ENCODE data around the gene FOXJ2.

Gene FOXJ2

GRCh38 chr12:8034802-8035201, 2.3 kb downstream of the FOXJ2 start:
- DNase-seq (ENCODE audit: extremely low read depth, low read depth): no peak
- no peak for TF ChIP-seq CTCF (IDR thresholded peaks at IDR 0.05; ENCODE audit: low read depth, low read length)

- TF ChIP-seq CTCF (IDR thresholded peaks at IDR 0.05; ENCODE audit: low read depth, low read length): no peak
- no peak for DNase-seq (ENCODE audit: extremely low read depth, low read depth)
Observed at GRCh38 chr12:8035440-8036010, 3.0 kb downstream of the FOXJ2 start.

- TF ChIP-seq CTCF (IDR thresholded peaks at IDR 0.05; ENCODE audit: low read depth, low read length): no peak
- DNase-seq (ENCODE audit: extremely low read depth, low read depth): no peak
Observed at GRCh38 chr12:8036346-8036745, 3.8 kb downstream of the FOXJ2 start.

GRCh38 chr12:8037046-8037663, 4.6 kb downstream of the FOXJ2 start:
- no peak for DNase-seq (ENCODE audit: extremely low read depth, low read depth)

GRCh38 chr12:8037947-8038346, 5.4 kb downstream of the FOXJ2 start:
- no peak for TF ChIP-seq CTCF (IDR thresholded peaks at IDR 0.05; ENCODE audit: low read depth, low read length)
- DNase-seq (ENCODE audit: extremely low read depth, low read depth): no peak

More at GRCh38 chr12:8037046-8037663, 4.6 kb downstream of the FOXJ2 start:
- no peak for TF ChIP-seq CTCF (IDR thresholded peaks at IDR 0.05; ENCODE audit: low read depth, low read length)

GRCh38 chr12:8038659-8039114, 6.2 kb downstream of the FOXJ2 start:
- TF ChIP-seq CTCF (IDR thresholded peaks at IDR 0.05; ENCODE audit: low read depth, low read length): no peak
- no peak for DNase-seq (ENCODE audit: extremely low read depth, low read depth)

- no peak for TF ChIP-seq CTCF (IDR thresholded peaks at IDR 0.05; ENCODE audit: low read depth, low read length)
- no peak for DNase-seq (ENCODE audit: extremely low read depth, low read depth)
Observed at GRCh38 chr12:8040791-8041190, 8.3 kb downstream of the FOXJ2 start.

Measured in AG09319 (cell line).